H9 (cell line): ENCODE data around the gene FYN. TPM values are rescaled to one million over a fixed set of nuclear protein-coding genes. Genes with fewer than 3 reads are reported as not detected.

Experiments
- DNase-seq: peaks from one replicate; pipeline ENCODE4 v3.0.0-alpha.2; 2017
- H2AFZ ChIP-seq: one replicate; pipeline ENCODE4 v1.6.1; 2013; ENCODE audit warnings: mild to moderate bottlenecking, low read length, control low read depth, moderate library complexity
- H2AK5ac ChIP-seq: 2 replicates; pipeline ENCODE4 v1.6.1; 2013; ENCODE audit warnings: low read length, control low read depth, mixed read lengths; ENCODE audit not compliant: insufficient read length
- H2BK120ac ChIP-seq: one replicate; pipeline ENCODE4 v1.6.1; 2013; ENCODE audit warnings: low read depth, mild to moderate bottlenecking, low read length, control low read depth, inconsistent platforms; ENCODE audit not compliant: poor library complexity, severe bottlenecking
- H2BK12ac ChIP-seq: 2 replicates; pipeline ENCODE4 v1.6.1; 2013; ENCODE audit warnings: low read length, control low read depth, mixed read lengths, low read depth; ENCODE audit not compliant: insufficient read length
- H2BK15ac ChIP-seq: 2 replicates; pipeline ENCODE4 v1.6.1; 2013; ENCODE audit warnings: low read depth, low read length, control low read depth
- H2BK20ac ChIP-seq: one replicate; pipeline ENCODE4 v1.6.1; 2013; ENCODE audit warnings: low read depth, mild to moderate bottlenecking, low read length, control low read depth, inconsistent platforms; ENCODE audit not compliant: poor library complexity, severe bottlenecking
- H2BK5ac ChIP-seq: 2 replicates; pipeline ENCODE4 v1.6.1; 2013; ENCODE audit warnings: low read length, control low read depth, mixed read lengths; ENCODE audit not compliant: insufficient read length
- H3K14ac ChIP-seq: 2 replicates; pipeline ENCODE4 v1.6.1; 2013; ENCODE audit warnings: low read length, control low read depth; ENCODE audit not compliant: insufficient read depth
- H3K18ac ChIP-seq: 2 replicates; pipeline ENCODE4 v1.6.1; 2013; ENCODE audit warnings: low read depth, mild to moderate bottlenecking, mixed read lengths, low read length, control low read depth; ENCODE audit not compliant: insufficient read length
- H3K23ac ChIP-seq: 2 replicates; pipeline ENCODE4 v1.6.1; 2013; ENCODE audit warnings: low read length, control low read depth, mixed read lengths, low read depth; ENCODE audit not compliant: insufficient read length
- H3K23me2 ChIP-seq: 2 replicates; pipeline ENCODE4 v1.6.1; 2013; ENCODE audit warnings: low read depth, mild to moderate bottlenecking, mixed read lengths, low read length, control low read depth; ENCODE audit not compliant: insufficient read length, poor library complexity, severe bottlenecking
- H3K27ac ChIP-seq: 2 replicates; pipeline ENCODE4 v1.5.1; 2013; ENCODE audit warnings: low read length, control low read depth, mixed read lengths, low read depth; ENCODE audit not compliant: insufficient read length
- H3K27me3 ChIP-seq: 2 replicates; pipeline ENCODE4 v1.6.1; 2013; ENCODE audit warnings: low read length, control low read depth, inconsistent platforms; ENCODE audit not compliant: insufficient read depth
- H3K4ac ChIP-seq: 2 replicates; pipeline ENCODE4 v1.6.1; 2013; ENCODE audit warnings: low read depth, mild to moderate bottlenecking, control low read depth, inconsistent platforms, low read length, moderate library complexity
- H3K4me1 ChIP-seq: 2 replicates; pipeline ENCODE4 v1.6.1; 2013; ENCODE audit warnings: low read length, control low read depth, inconsistent platforms; ENCODE audit not compliant: insufficient read depth
- H3K4me2 ChIP-seq: 2 replicates; pipeline ENCODE4 v1.6.1; 2013; ENCODE audit warnings: low read length, control low read depth, mixed read lengths; ENCODE audit not compliant: insufficient read length, insufficient read depth
- H3K56ac ChIP-seq: 2 replicates; pipeline ENCODE4 v1.6.1; 2013; ENCODE audit warnings: low read depth, mild to moderate bottlenecking, mixed read lengths, low read length, control low read depth; ENCODE audit not compliant: insufficient read length
- H3K79me1 ChIP-seq: 2 replicates; pipeline ENCODE4 v1.6.1; 2013; ENCODE audit warnings: low read depth, mild to moderate bottlenecking, moderate library complexity, low read length, control low read depth, inconsistent platforms; ENCODE audit not compliant: insufficient read depth, poor library complexity, severe bottlenecking
- H3K79me2 ChIP-seq: 2 replicates; pipeline ENCODE4 v1.6.1; 2013; ENCODE audit warnings: low read length, control low read depth, inconsistent platforms; ENCODE audit not compliant: insufficient read depth
- H3K9ac ChIP-seq: 2 replicates; pipeline ENCODE4 v1.6.1; 2013; ENCODE audit warnings: low read length, control low read depth, mixed read lengths; ENCODE audit not compliant: insufficient read length; ENCODE audit errors: extremely low read depth
- H3K9me3 ChIP-seq: one replicate; pipeline ENCODE4 v1.6.1; 2013; ENCODE audit warnings: low read depth, low read length, inconsistent platforms; ENCODE audit not compliant: control insufficient read depth
- H3T11ph ChIP-seq: one replicate; pipeline ENCODE4 v1.6.1; 2013; ENCODE audit warnings: mild to moderate bottlenecking, low read length, control low read depth, inconsistent platforms
- H4K20me1 ChIP-seq: one replicate; pipeline ENCODE4 v1.6.1; 2013; ENCODE audit not compliant: control insufficient read depth, insufficient read length, insufficient read depth
- H4K5ac ChIP-seq: 2 replicates; pipeline ENCODE4 v1.6.1; 2013; ENCODE audit warnings: low read depth, mild to moderate bottlenecking, mixed read lengths, low read length, control low read depth; ENCODE audit not compliant: insufficient read length
- H4K8ac ChIP-seq: replicated peaks from 2 replicates; pipeline ENCODE4 v1.6.1; 2013; ENCODE audit warnings: low read length, control low read depth, mixed read lengths, low read depth; ENCODE audit not compliant: insufficient read length
- H4K91ac ChIP-seq: 2 replicates; pipeline ENCODE4 v1.6.1; 2013; ENCODE audit warnings: low read depth, mild to moderate bottlenecking, moderate library complexity, mixed read lengths, low read length, control low read depth; ENCODE audit not compliant: insufficient read length
- H3K27ac Mint-ChIP-seq, 3 experiments: 2 replicates in 2 of 3; 3 replicates in 1 of 3; pipeline ENCODE4 v1.8.0; 2020 to 2021; ENCODE audit warnings: mixed read lengths in 3 of 3, mild to moderate bottlenecking in 1 of 3, moderate library complexity in 1 of 3
- H3K27me3 Mint-ChIP-seq: 2 replicates; pipeline ENCODE4 v1.8.0; 2021; ENCODE audit warnings: low read depth, mild to moderate bottlenecking, moderate library complexity, mixed read lengths
- H3K36me3 Mint-ChIP-seq, 3 experiments: 2 replicates in 2 of 3; 3 replicates in 1 of 3; pipeline ENCODE4 v1.8.0; 2020 to 2021; ENCODE audit warnings: low read depth in 3 of 3, mixed read lengths in 3 of 3; ENCODE audit not compliant: insufficient read depth in 1 of 3
- H3K4me1 Mint-ChIP-seq, 2 experiments: 2 replicates each; pipeline ENCODE4 v1.8.0; 2020; ENCODE audit warnings: mixed read lengths in 2 of 2
- H3K4me3 Mint-ChIP-seq, 2 experiments: 2 replicates in 1 of 2; 3 replicates in 1 of 2; pipeline ENCODE4 v1.8.0; 2020 to 2021; ENCODE audit warnings: mild to moderate bottlenecking in 2 of 2, mixed read lengths in 2 of 2, moderate library complexity in 1 of 2
- H3K9me3 Mint-ChIP-seq, 2 experiments: 2 replicates in 1 of 2; 3 replicates in 1 of 2; pipeline ENCODE4 v1.8.0; 2020; ENCODE audit warnings: mild to moderate bottlenecking in 2 of 2, mixed read lengths in 2 of 2, moderate library complexity in 1 of 2
- CTCF ChIP-seq: fragments of 200-600 bp; sonication (generic); conservative IDR thresholded peaks from 3 replicates; pipeline ENCODE4 v1.8.0; 2021; ENCODE audit warnings: antibody characterized with exemption, mild to moderate bottlenecking
- WGBS: extraction: QIAGEN DNeasy Blood & Tissue Kit; methylation state at CpG from one replicate; pipeline ENCODE4 v1.1.7; 2013; ENCODE audit warnings: missing lambda C conversion rate, low lambda C conversion rate, mixed read lengths; ENCODE audit not compliant: insufficient read length; ENCODE audit errors: extremely low coverage; 5-methylcytosine and 5-hydroxymethylcytosine counted together
- total RNA-seq: library from RNA; stranded (reverse); gene quantifications from 2 replicates; pipeline ENCODE4 v1.2.1, GENCODE V29; 2021

Gene FYN
- total RNA-seq, 1 experiment from 2014 or later, result 64.8 TPM

- H3K18ac ChIP-seq, result no peak overlapping the region
- no peak overlapping the region for H3K4ac ChIP-seq
- H3T11ph ChIP-seq, result no peak overlapping the region
- H2BK5ac ChIP-seq, result no peak overlapping the region
- no peak overlapping the region for H2BK15ac ChIP-seq
- no peak overlapping the region for H4K5ac ChIP-seq
- H3K4me3 Mint-ChIP-seq, result no peak overlapping the region
- H3K27ac ChIP-seq, result no peak overlapping the region
- DNase-seq, result no peak
- no peak overlapping the region for H4K91ac ChIP-seq
- no peaks in the 10 kb centered on the region for H3K27me3 ChIP-seq
- H3K56ac ChIP-seq, result no peak overlapping the region
- H3K27me3 Mint-ChIP-seq, result peaks cover 18% of the 10 kb centered on the region
- H3K79me2 ChIP-seq, result no peaks in the 10 kb centered on the region
- H3K4me2 ChIP-seq, result no peak overlapping the region
- H3K9me3 ChIP-seq, result no peaks in the 10 kb centered on the region
- H2AK5ac ChIP-seq, result no peak overlapping the region
- H2BK120ac ChIP-seq, result no peak overlapping the region
- H3K9me3 Mint-ChIP-seq, result peaks cover 5 to 9% of the 10 kb centered on the region in 2 experiments; a peak in 4 of 5 replicates
- no peak for TF ChIP-seq CTCF
- H3K4me1 Mint-ChIP-seq, result peaks cover 36 to 41% of the 10 kb centered on the region in 2 experiments
- WGBS, result no CpG with 5 or more reads among the region's 3 CpGs
- no peaks in the 10 kb centered on the region for H3K23me2 ChIP-seq
- no peaks in the 10 kb centered on the region for H4K20me1 ChIP-seq
- H3K27ac Mint-ChIP-seq, result no peak overlapping the region
- H2BK20ac ChIP-seq, result no peak overlapping the region
- no peak overlapping the region for H3K14ac ChIP-seq
- H3K4me1 ChIP-seq, result peaks cover 12% of the 10 kb centered on the region; the same call in 1 of the 2 replicates
- H2AFZ ChIP-seq, result no peak overlapping the region
- no peak overlapping the region for H2BK12ac ChIP-seq
- H3K36me3 Mint-ChIP-seq, result peaks cover 2 to 11% (median 2%) of the 10 kb centered on the region in 3 experiments; a peak in 5 of 7 replicates
- H4K8ac ChIP-seq, result no peak overlapping the region
- H3K23ac ChIP-seq, result no peak overlapping the region
- H3K9ac ChIP-seq, result no peak overlapping the region
- H3K79me1 ChIP-seq, result no peaks in the 10 kb centered on the region
Observed at GRCh38 chr6:111885373-111886027, 12.2 kb upstream of the FYN start.
